Right atrium auricular region (tissue), 2 donors: ENCODE data around the gene AGAP9. TPM values are rescaled to one million over a fixed set of nuclear protein-coding genes. Genes with fewer than 3 reads are reported as not detected.
"Not testable (repeated sequence)": the region's sequence is repeated elsewhere in the genome, so short reads cannot be mapped to it uniquely, and the experiment has no call there.

Source experiments
- DNase-seq: peaks from one replicate; pipeline ENCODE4 v3.0.0-alpha.2; 2019; ENCODE audit warnings: low spot score
- H3K27ac ChIP-seq, 2 donors: fragments of 200-600 bp; sonication (generic); 1 replicate in 1 of 2; 2 replicates in 1 of 2; pipeline ENCODE4 v1.5.1; 2016 to 2019
- H3K27me3 ChIP-seq, 2 donors: fragments of 200-600 bp; sonication (generic); one replicate each; pipeline versions ENCODE4 v1.5.1 to v1.6.0; 2017 to 2019
- H3K36me3 ChIP-seq: fragments of 200-600 bp; sonication (generic); one replicate; pipeline ENCODE4 v1.5.1; 2016
- H3K4me1 ChIP-seq, 2 donors: fragments of 200-600 bp; sonication (generic); one replicate each; pipeline versions ENCODE4 v1.5.1 to v1.6.0; 2017 to 2019
- H3K4me3 ChIP-seq, 2 donors: fragments of 200-600 bp; sonication (generic); 1 replicate in 1 of 2; 2 replicates in 1 of 2; pipeline ENCODE4 v1.5.1; 2017 to 2019; ENCODE audit warnings: mild to moderate bottlenecking in 1 of 2, moderate library complexity in 1 of 2
- H3K9me3 ChIP-seq, 2 donors: fragments of 200-600 bp; sonication (generic); one replicate each; pipeline ENCODE4 v1.5.1; 2019
- total RNA-seq, 2 donors: library from RNA; depleted of rRNA; stranded (reverse); fragments of >200 nt; gene quantifications; one replicate each; pipeline ENCODE4 v1.1.0, GENCODE V29; 2016

The AGAP9 gene
- 1 to 10 TPM; 1.0 to 4.5 TPM for total RNA-seq

DNA sequence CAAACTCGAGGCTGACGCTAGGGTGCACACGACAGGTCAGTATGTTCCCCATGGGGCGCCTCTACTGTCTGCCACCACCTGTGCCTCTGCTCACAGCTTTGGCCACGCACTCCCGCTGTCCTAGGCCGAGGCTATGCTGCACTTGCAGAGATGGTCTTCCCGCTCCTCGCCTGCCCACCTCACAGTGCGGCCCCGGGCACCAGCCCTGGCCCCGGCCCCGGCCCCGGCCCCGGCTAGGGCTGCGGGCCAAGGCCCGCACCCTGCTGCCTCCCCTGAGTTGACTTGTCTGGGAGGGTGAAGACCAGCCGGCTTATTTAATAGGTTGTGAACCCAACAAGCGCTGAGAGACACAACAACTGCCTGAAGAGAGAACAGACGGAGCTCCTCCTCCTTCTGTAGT, at the start of gene AGAP9:
Gene AGAP9 (minus strand): TSS at position 164 of the 400 bp plus-strand sequence. CDS start 112 bp downstream, at position 52.
- not testable (repeated sequence) for H3K4me3 ChIP-seq, H3K36me3 ChIP-seq, DNase-seq, H3K9me3 ChIP-seq, H3K27me3 ChIP-seq, H3K27ac ChIP-seq, H3K4me1 ChIP-seq

DNA sequence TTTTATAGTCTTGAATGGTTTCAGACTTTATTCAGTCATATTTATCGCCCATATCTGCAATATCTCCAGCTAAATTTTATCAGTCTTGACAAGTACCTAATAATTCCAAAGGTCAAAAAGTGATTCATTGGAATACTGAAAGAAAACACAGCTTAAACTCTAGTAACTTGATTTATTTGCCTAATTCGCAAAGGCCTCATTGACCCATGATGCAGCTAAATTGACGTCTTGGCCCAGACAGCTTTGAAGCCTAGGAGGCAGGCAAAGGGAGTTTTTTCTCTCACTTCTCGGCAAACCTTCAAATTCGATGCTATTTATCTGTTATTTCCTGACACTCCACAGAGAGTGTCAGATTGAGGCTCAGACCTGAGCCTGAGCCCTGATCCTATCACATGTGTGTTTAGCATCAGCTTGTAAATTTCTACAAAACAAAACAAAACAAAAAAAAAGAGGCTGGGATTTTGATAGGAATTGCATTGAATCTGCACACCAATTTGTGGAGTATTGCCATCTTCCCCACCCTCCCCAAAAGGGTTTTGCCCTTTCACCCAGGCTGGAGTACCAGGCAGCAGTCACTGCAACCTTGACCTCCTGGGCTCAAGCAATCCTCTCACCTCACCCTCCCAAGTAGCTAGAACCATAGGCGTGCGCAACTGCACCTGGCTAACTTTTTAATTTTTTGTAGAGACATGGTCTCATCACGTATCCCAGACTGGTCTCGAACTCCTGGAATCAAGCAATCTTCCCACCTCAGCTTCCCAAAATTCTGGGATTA, 47.9 kb upstream of the AGAP9 start:
- not testable (repeated sequence) for H3K9me3 ChIP-seq, H3K27me3 ChIP-seq, H3K4me3 ChIP-seq, H3K27ac ChIP-seq, H3K36me3 ChIP-seq, DNase-seq, H3K4me1 ChIP-seq

DNA sequence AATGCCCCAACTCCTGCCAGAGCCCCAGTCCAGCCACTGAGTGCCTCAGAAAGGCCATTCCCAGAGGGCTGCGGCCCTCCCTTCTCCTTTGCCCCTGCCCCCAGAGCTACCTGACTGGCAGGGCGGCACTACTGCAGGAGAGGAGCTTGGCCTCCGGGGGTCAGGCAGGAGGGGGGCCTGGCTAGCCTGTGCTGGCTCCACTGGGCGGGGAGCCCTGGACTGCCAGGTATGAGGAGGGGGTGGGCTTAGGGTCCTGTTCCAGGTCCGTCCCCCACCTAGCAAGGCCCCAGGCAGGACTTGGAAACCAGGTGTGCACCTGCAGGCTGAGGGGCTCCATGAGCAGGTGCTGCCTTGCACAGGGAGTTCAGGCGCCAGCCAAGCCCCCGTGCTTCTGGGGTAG, 43.3 kb upstream of the AGAP9 start:
- not testable (repeated sequence) for H3K4me3 ChIP-seq, H3K9me3 ChIP-seq, H3K27ac ChIP-seq, H3K36me3 ChIP-seq, H3K27me3 ChIP-seq, H3K4me1 ChIP-seq, DNase-seq

DNA sequence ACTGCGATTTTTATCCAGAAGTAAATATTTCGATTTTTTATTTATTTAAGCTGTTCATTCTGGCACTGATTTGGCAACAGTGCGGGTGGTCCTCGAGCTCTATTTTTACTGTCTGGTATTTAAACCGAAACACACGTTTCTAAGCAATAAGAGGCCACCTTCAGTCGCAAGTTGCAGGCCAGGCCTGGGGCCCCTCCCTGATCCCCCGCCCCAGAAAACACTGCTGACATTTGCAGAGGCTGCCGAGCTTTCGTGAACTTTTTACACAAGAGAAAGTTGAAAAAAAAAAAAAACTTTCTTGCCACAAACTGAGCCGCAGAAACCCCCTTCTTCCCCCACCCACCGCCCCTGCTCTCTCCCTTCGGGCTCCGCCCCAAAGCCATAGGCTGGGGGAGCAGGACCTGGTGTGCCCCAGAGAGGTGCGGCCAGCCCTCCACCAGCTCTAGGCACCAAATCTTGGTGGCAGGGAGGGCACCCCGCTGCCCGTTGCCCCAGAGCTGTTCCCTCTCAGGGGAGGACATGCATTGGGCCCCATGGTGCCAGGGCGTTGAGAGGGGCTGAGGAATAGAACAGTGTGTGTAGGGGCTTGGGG, 42.8 kb upstream of the AGAP9 start:
- not testable (repeated sequence) for H3K27ac ChIP-seq, H3K4me1 ChIP-seq, H3K27me3 ChIP-seq, H3K9me3 ChIP-seq, DNase-seq, H3K4me3 ChIP-seq, H3K36me3 ChIP-seq

DNA sequence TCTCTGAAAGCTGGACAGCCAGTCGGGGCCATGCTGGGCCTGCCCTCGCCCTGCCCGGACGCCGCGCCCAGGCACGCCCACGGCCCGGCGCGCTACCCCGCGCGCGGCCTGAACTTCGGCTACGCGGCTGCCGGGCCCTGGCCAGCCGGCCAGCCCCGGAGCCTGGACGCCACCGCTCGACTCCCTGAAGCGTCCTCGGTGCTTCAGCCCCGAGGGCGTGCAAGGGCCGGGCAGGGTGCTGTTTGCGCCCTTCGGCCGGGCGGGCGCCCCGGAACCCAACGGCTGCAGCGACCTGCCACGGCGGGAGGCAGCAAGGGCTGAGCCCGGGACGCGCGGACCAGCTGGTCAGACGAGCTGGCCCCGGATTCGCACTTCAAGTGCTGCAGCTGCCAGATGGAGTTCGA, 42.1 kb upstream of the AGAP9 start:
- not testable (repeated sequence) for H3K27ac ChIP-seq, H3K4me3 ChIP-seq, H3K4me1 ChIP-seq, DNase-seq, H3K27me3 ChIP-seq, H3K36me3 ChIP-seq, H3K9me3 ChIP-seq

DNA sequence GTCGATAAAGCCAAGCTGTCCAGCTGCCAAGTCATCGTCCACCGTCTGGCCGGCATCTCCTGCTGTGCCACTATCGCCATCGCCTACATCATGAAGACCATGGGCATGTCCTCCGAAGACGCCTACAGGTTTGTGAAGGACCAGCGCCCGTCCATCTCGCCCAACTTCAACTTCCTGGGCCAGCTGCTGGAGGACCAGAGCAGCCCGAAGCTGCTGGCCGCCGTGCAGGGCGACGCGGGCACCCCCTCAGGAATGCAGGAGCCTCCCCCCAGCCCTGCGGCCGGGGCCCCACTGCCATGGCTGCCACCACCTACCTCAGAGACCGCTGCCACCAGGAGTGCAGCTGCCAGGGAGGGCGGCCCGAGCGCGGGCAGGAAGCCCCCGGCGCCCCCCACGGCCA, 41.5 kb upstream of the AGAP9 start:
- not testable (repeated sequence) for H3K9me3 ChIP-seq, H3K27me3 ChIP-seq, H3K36me3 ChIP-seq, H3K4me3 ChIP-seq, H3K27ac ChIP-seq, DNase-seq, H3K4me1 ChIP-seq

DNA sequence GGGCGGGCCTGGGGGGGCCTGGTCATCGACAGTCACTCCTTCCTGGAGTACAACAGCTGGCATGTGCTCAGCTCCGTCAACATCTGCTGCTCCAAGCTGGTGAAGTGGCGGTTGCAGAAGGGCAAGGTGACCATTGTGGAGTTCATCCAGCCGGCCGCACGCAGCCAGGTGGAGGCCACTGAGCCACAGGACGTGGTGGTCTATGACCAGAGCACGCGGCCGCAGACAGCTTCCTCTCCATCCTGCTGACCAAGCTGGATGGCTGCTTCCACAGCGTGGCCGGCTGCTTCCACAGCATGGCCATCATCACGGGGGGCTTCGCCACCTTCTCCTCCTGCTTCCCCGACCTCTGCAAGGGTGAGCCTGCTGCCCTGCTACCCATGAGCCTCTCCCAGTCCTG, 40.9 kb upstream of the AGAP9 start:
- not testable (repeated sequence) for H3K27ac ChIP-seq, H3K4me1 ChIP-seq, H3K9me3 ChIP-seq, H3K27me3 ChIP-seq, H3K36me3 ChIP-seq, H3K4me3 ChIP-seq, DNase-seq

DNA sequence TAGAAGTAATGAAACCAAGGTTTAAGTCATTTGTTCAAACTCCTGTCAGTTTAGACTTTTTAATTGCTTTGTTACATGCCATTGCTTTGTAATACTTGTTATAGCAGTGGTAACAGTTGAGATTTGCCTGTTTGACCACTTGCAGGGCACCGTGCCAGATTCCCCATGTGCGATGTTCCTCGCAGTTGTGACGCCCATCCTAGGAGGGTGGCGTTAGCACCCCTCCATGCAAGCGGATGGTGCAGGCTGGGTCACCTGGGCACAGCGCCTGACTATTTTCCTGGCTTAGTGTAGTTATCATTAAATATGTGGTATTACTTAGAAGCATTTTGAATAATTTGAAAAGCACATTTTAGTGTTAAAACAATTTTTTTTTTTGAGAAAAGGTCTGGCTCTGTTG, 37.0 kb upstream of the AGAP9 start:
- H3K27ac ChIP-seq: not testable (repeated sequence)

DNA sequence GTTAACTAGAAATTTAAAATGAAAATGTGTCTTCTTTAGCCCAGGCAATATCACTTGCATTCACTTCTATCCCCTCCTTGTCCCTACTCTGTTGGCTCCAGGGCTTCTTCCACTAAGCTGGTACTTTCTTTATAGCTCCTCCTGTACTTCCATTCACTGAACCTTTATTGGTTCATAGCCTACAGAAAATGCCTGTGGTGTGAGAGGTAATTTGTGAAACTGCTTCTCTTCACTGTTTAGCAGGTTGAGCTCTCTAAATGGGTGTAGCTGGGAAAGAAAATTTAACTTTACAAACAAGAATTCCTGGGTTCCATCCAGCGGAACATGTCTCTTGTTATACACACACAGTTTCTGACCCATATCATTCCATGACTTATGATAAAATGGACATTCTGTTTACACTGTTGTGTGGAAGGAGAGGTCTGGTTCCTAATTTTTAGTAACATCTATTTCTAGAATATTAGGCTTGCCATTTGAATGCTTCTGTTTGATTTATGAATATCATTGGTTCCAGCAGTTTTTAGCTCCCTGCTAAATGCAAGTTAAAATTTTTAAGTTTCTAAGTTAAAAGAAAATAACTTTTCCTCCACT, 36.4 kb upstream of the AGAP9 start:
- H3K9me3 ChIP-seq, DNase-seq, H3K36me3 ChIP-seq, H3K27me3 ChIP-seq, H3K4me3 ChIP-seq, H3K27ac ChIP-seq, H3K4me1 ChIP-seq: not testable (repeated sequence)

More for the DNA sequence above, 37.0 kb upstream of the AGAP9 start:
- not testable (repeated sequence) for H3K27me3 ChIP-seq, DNase-seq, H3K4me3 ChIP-seq, H3K4me1 ChIP-seq, H3K9me3 ChIP-seq, H3K36me3 ChIP-seq

DNA sequence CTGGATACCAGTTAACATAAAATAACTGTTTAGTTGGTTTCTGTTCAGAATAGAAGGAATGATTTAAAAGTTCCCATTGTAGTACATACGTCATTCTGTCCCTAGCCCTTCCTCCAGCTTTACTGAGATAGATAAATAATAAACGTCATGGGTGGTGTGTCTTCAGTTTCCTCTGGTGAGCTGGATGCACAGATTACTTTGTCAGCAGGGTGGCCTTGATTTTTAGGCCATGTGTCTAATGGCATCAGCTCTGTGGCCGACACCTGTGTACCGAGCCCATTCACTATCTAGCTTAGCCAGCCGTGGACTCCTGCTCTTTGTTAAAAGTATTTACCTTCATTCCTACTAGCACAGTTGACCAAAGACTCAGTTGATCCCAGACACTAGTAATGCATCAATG, 34.7 kb upstream of the AGAP9 start:
- not testable (repeated sequence) for H3K27ac ChIP-seq, H3K27me3 ChIP-seq, H3K4me3 ChIP-seq, H3K4me1 ChIP-seq, H3K36me3 ChIP-seq, DNase-seq, H3K9me3 ChIP-seq

DNA sequence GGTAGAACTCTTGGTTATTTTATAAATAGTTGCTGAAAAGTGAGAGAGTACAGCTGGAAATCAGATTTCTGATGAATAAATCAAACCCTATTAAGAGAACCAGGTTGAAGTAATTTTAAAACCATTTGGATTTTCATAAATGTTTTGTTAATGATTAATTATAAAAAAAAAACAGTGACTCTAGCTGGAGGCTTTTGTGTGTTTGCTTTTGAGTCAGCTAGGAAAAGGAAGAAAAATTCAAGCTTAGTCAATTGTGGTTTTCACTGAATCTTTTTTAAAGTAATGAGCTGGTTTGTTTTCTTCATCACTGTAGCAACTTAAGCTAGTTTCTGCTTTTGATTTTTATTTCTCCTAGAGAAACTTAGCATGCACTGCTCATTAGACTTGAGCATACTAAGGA, 34.2 kb upstream of the AGAP9 start:
- not testable (repeated sequence) for DNase-seq, H3K27ac ChIP-seq, H3K4me3 ChIP-seq, H3K4me1 ChIP-seq, H3K9me3 ChIP-seq, H3K27me3 ChIP-seq, H3K36me3 ChIP-seq

DNA sequence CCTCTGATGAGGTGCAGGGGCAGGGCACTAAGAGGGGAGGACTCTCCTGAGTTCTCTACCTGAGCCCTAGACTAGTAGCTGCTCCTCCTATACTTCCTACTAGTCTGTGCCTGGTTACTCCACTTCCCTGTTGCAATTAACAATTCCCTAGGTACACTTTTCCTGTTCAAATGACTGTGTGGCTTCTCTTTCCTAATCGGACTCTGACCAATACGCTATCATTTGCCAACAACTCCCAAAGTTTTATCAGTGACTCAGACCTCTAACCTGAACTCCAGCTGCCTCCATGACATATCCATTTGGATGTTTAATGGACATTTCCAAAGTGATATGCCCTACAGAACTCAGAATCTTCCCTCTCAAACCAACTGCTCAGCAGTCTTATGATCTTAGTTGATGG, 31.9 kb upstream of the AGAP9 start:
- not testable (repeated sequence) for H3K27me3 ChIP-seq, DNase-seq, H3K36me3 ChIP-seq, H3K4me1 ChIP-seq, H3K4me3 ChIP-seq, H3K27ac ChIP-seq, H3K9me3 ChIP-seq

DNA sequence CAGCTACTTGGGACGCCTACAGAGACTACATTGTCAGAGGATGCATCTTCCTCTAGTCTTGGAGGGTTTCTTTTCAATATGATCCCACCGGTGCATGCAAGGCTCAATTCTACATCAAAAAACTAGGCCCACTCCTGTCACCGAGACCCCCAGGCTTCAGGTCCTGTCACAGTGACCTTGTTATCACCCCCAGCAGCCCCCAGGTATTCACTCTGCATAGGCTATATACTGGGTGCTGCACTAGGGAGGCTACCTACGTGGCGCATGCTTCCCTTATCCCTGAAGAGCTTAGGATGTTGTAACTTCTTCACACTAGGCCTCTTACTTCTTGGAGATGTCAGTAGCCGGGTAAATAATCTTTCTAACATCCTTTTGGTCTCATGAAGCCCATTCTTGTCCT, 31.1 kb upstream of the AGAP9 start:
- H3K9me3 ChIP-seq, H3K27ac ChIP-seq, H3K36me3 ChIP-seq, H3K4me1 ChIP-seq, H3K4me3 ChIP-seq, DNase-seq, H3K27me3 ChIP-seq: not testable (repeated sequence)

DNA sequence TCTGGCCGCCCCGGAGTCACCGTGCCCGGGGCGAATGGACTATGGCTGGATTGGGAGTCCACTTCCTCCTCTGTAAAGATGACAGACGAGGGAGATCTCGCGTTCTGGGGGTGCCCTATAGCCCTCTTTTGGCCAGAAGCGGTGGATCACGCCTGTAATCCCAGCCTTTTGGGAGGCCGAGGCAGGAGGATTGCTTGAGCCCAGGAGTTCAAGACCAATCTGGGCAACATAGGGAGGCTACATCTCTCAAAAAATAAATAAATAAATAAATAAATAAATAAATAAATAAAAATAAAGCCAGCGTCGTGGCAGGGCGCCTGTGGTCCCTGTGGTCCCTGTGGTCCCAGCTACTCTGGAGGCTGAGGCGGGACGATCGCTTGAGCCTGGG, 30.4 kb upstream of the AGAP9 start:
- not testable (repeated sequence) for H3K4me1 ChIP-seq, H3K36me3 ChIP-seq, DNase-seq, H3K27me3 ChIP-seq, H3K9me3 ChIP-seq
- H3K27ac ChIP-seq: peak overlapping the region in 1 of 2 donors; percentile 91
- H3K4me3 ChIP-seq: peak overlapping the region; percentile 48 to 58

DNA sequence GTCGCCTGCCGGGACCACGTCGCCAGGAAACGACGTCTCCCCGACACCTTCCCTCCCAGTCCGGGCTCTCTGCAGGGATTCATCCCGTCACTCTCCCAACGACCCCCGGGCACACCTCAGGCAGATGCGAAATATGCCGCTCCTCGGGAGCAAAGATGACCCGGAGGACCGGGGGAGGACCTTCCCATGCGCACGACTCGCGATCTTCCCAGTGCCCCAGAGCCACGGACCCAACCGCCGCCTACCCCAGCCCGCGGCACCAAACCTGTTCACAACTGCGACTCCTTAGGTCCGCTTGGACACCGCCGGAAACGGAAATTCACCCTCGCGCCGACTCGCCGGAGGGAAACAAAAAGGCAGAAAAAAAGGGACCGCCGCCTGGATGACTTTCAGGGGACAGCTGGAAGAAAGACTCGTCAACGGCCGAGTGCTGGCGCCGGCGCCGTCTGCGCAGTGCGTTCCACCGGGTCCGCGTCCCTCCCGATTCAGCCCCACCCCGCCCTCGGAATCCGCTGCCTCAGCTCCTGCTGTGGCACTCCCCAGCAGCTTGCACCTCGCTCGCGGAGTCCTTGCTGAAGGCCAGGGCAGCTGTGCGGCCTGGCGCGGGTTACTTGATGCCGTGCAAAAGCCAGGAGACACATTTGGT, 29.9 kb upstream of the AGAP9 start:
- DNase-seq: peak; percentile 92
- not testable (repeated sequence) for H3K36me3 ChIP-seq, H3K9me3 ChIP-seq, H3K27me3 ChIP-seq, H3K4me1 ChIP-seq
- H3K4me3 ChIP-seq: peak overlapping the region; percentile 58 to 64
- H3K27ac ChIP-seq: peak overlapping the region; percentile 76 to 91
